ENCODE data around the gene MKNK2. TPM values are rescaled to one million over a fixed set of nuclear protein-coding genes. Genes with fewer than 3 reads are reported as not detected.

Gene MKNK2
- total RNA-seq, 2 donors from 2014 or later, result 211 to 261 TPM

GRCh38 chr19:2051773-2052704, 995 bp upstream of the MKNK2 start:
- ATAC-seq (no peak), DNase-seq (ENCODE audit: low spot score in 2 of 2) (no peak)
- H3K9me3 Mint-ChIP-seq, result no peaks in the 10 kb centered on the region
- peaks cover 0 to 7% of the 10 kb centered on the region in 2 donors for H3K36me3 Mint-ChIP-seq
- peak overlapping the region; percentile 91 to 93 for H3K27ac Mint-ChIP-seq

DNA sequence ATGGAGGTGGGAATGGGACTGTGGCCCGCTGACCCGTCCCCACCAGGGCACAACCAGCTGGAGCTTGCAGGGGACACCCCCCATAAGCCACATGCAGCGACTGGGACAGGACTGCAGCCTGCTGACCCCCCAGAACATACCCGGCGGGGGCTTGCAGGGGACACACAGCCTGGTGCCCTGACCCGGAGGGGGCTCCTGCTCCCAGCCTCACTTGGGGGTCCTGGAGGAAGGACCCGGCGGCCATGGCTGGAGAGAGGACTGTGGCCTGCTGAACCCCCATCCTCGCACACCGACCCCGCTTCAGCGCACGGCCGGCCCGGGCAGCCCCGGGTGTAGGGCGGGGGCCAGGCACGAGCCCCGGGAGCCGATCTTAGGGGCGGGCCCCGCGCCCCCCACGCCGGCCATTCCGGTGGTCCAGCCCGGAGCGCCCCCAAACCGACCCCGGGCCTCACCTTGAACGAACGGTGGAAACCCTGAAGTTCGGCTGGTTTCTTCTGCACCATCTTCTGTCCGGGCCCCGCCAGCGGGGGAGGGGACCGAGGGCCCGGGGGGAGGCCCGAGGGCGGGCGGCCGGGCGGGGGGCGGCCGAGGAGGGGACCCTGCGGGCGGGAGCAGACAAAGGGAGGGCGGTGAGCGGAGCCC, 574 bp downstream of the MKNK2 start:
- DNase-seq (ENCODE audit: low spot score in 2 of 2) (no peak), ATAC-seq (peak; percentile 16 to 43)
- Mint-ChIP-seq H3K27ac (peak overlapping the region in 1 of 2 donors; percentile 75), H3K36me3 (peaks cover 0 to 7% of the 10 kb centered on the region in 2 donors), H3K9me3 (no peaks in the 10 kb centered on the region)

- no peaks in the 10 kb centered on the region for H3K9me3 Mint-ChIP-seq
- ATAC-seq, result peak; percentile 14 to 52
- DNase-seq (ENCODE audit: low spot score in 2 of 2), result peak; percentile 56 to 82
- peak overlapping the region; percentile 72 to 75 for H3K27ac Mint-ChIP-seq
- peaks cover 0 to 7% of the 10 kb centered on the region in 2 donors for H3K36me3 Mint-ChIP-seq
Observed at GRCh38 chr19:2049741-2050348, 1.2 kb downstream of the MKNK2 start.

GRCh38 chr19:2048959-2049740, 1.9 kb downstream of the MKNK2 start:
- no peaks in the 10 kb centered on the region for H3K9me3 Mint-ChIP-seq
- ATAC-seq (peak in 1 of 2 donors; percentile 1), DNase-seq (ENCODE audit: low spot score in 2 of 2) (no peak)
- peaks cover 0 to 7% of the 10 kb centered on the region in 2 donors for H3K36me3 Mint-ChIP-seq
- peak overlapping the region; percentile 74 to 75 for H3K27ac Mint-ChIP-seq

DNA sequence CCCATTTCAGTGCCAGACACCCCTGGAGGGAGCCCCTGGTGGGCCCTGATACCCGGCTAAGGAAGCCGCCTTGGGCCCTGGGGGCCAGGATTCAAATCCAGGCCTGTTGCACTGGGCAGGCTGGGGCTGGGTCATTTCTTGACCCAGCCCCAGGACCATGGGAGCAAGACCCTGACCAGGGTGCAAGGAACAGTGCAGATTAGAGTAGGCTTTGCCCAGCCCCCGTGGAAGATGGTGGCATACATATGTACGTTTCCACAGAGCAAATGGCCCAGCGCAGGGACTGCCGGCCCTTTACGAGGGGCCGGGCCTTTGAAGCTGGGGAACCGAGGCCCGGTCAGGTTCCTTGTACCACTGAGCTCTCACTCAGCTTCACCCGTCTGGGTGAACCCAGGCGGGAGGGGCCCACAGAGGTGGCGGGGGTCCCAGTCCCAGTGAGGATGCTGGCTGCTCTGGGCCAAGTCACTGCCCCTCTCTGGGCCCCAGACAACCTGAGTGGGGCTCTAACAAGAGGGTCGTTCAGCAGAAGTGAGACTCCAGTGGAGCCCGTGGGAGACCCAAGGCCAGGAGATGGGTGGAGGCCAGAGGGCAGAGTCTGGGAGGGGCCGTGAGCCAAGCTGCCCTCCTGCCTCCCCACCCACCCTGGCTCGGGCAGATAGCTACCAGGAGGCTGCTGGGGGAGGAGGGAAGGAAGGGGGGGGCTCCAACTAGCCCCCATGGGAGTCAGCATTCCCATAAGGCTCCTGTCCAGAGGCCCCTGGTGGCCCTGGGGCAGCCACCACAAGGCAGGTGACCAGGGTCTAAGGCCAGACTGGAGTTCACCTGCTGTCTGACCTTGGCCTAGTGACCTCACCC, 2.7 kb downstream of the MKNK2 start:
- ATAC-seq (no peak), DNase-seq (ENCODE audit: low spot score in 2 of 2) (no peak)
- Mint-ChIP-seq H3K36me3 (peaks cover 0 to 7% of the 10 kb centered on the region in 2 donors), H3K27ac (peak overlapping the region; percentile 72 to 75), H3K9me3 (no peaks in the 10 kb centered on the region)

GRCh38 chr19:2047449-2048103, 3.5 kb downstream of the MKNK2 start:
- no peak for DNase-seq (ENCODE audit: low spot score in 2 of 2)
- Mint-ChIP-seq H3K9me3 (no peaks in the 10 kb centered on the region), H3K36me3 (peaks cover 0 to 7% of the 10 kb centered on the region in 2 donors), H3K27ac (peak overlapping the region; percentile 57 to 77)
- no peak for ATAC-seq

DNA sequence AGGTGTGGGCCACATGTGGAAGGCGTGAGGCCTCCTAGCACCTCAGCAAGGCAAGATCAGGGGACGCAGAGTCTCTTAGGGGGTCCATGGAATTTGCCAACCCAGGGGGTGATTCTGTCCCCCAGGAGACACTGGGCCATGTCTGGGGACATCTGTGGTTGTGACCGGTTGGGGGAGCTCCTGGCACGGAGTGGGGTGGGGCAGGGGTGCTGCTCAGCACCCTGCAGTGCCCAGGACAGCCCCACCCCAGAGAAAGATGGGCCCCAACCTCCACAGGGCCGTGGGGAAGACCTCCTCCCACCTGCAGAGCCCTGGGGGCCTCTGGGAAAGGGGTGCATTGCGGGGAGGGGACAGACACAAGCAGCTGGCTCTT, 4.0 kb downstream of the MKNK2 start:
- Mint-ChIP-seq H3K9me3 (no peaks in the 10 kb centered on the region), H3K36me3 (peaks cover 0 to 7% of the 10 kb centered on the region in 2 donors), H3K27ac (peak overlapping the region in 1 of 2 donors; percentile 57)
- DNase-seq (ENCODE audit: low spot score in 2 of 2) (no peak), ATAC-seq (no peak)

GRCh38 chr19:2046046-2046907, 4.8 kb downstream of the MKNK2 start:
- Mint-ChIP-seq H3K9me3 (no peaks in the 10 kb centered on the region), H3K27ac (no peak overlapping the region), H3K36me3 (peaks cover 1 to 9% of the 10 kb centered on the region in 2 donors)
- ATAC-seq, result no peak
- no peak for DNase-seq (ENCODE audit: low spot score in 2 of 2)

GRCh38 chr19:2045501-2046045, 5.5 kb downstream of the MKNK2 start:
- Mint-ChIP-seq H3K9me3 (no peaks in the 10 kb centered on the region), H3K27ac (no peak overlapping the region), H3K36me3 (peaks cover 4 to 13% of the 10 kb centered on the region in 2 donors)
- no peak for DNase-seq (ENCODE audit: low spot score in 2 of 2)
- no peak for ATAC-seq

GRCh38 chr19:2044709-2045500, 6.1 kb downstream of the MKNK2 start:
- Mint-ChIP-seq H3K27ac (peak overlapping the region; percentile 50 to 86), H3K36me3 (peaks cover 4 to 10% of the 10 kb centered on the region in 2 donors), H3K9me3 (no peaks in the 10 kb centered on the region)
- DNase-seq (ENCODE audit: low spot score in 2 of 2), result no peak
- ATAC-seq, result no peak

DNA sequence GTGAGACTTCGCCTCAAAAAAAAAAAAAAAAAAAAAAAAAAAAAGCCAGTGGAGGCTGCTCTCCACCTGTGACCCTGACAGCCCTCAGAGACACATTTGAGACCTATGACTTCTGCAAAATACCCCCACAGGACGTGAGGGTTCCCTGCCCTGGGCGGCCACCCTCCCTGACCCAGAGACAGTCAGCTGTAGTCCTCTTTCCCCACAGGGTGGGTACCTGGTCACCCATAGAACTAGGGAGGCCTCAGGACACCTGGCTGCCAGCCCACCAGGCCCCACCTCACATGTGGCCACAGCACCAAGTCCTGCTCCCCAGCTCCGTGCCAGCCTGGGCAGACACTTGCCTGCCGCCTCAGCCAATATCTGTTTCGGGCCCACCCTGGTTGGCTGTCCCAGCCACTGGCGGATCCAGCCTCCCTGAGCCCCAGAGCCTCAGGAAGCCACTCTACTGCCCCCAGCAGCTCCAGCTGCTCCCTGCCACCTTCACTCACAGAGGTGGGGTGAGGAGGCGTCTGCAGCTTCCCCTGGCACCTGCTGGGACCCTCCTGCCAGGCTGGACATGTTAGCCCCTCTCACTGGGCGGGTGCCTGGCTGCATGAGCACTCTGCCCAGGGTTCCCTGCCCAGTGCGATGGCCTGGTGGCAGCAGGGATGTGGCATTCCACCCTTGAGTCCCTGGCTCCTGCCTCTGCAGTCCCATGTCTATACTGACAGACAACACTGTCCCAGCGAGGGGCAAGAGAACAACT, 6.9 kb downstream of the MKNK2 start:
- H3K27ac Mint-ChIP-seq, result peak overlapping the region in 1 of 2 donors; percentile 86
- peaks cover 4 to 10% of the 10 kb centered on the region in 2 donors for H3K36me3 Mint-ChIP-seq
- no peak for DNase-seq (ENCODE audit: low spot score in 2 of 2)
- no peak for ATAC-seq
- no peaks in the 10 kb centered on the region for H3K9me3 Mint-ChIP-seq

- no peak for ATAC-seq
- Mint-ChIP-seq H3K9me3 (no peaks in the 10 kb centered on the region), H3K36me3 (peaks cover 4 to 12% of the 10 kb centered on the region in 2 donors), H3K27ac (peak overlapping the region; percentile 36 to 86)
- no peak for DNase-seq (ENCODE audit: low spot score in 2 of 2)
Observed at GRCh38 chr19:2043251-2043641, 7.8 kb downstream of the MKNK2 start.

Data from activated naive CD4-positive, alpha-beta T cell treated with anti-CD3 and anti-CD28 coated beads, Interleukin-2, amount 50 U/mL, for 72 hours (primary cell).